Stimulated activated CD8-positive, alpha-beta memory T cell treated with anti-CD3 and anti-CD28 coated beads, Interleukin-15, amount 100 ng/mL, for 4 hours (primary cell): Measurements from ENCODE around the gene MEGF9.
"Not testable (repeated sequence)": the region's sequence is repeated elsewhere in the genome, so short reads cannot be mapped to it uniquely, and the experiment has no call there.

Experiments
- DNase-seq, 2 donors: peaks; one replicate each; pipeline ENCODE4 v3.0.0-alpha.2; 2020; ENCODE audit warnings: low read depth in 2 of 2

MEGF9 gene

DNA sequence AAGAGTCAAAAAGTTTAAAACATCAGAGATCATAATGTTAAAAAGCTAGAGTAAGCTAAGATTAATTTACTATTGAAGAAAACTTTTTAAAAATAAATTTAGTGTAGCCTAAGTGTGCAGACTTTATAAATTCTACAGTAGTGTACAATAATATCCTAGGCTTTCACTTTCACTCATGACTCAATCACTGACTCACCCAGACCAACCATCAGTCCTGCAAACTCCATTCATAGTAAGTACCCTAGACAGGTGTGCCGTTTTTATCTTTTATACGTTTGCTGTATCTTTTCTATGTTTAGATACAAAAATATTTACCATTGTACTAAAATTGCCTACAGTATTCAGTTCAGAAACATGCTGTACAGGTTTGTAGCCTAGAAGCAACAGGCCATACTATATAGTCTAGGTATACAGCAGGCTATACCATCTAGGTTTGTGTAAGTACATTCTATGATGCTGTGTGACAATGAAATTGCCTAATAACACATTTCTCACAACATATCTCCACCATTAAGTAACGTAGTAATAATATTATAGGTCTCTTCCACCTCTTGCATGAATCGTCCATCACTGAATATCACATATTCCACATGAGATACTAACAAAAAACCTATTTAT is 59.2 kb downstream of the MEGF9 start:
- DNase-seq: no peak

GRCh38 chr9:120654272-120654671 is 60.0 kb downstream of the MEGF9 start:
- DNase-seq: no peak

- no peak for DNase-seq
Observed at GRCh38 chr9:120653762-120654161, 60.5 kb downstream of the MEGF9 start.

DNA sequence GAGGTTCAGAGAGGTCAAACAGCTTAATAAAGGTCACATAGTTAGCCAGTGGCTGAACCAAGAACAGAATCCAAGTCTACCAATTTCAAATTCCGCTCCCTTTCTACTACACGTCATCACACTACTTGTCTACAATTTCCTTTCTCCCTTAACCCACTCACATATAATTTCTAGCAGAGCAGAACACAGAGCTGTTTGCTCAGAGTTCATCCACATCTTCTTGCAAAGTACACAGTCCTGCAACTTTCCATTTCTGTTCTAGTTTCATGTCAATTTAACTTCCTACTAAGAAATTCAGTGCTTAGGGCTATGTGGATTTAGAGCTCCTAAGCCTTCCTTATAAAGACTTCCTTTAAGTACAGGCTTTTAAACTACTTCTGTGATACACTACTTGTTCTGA is 61.3 kb downstream of the MEGF9 start:
- DNase-seq: no peak

DNA sequence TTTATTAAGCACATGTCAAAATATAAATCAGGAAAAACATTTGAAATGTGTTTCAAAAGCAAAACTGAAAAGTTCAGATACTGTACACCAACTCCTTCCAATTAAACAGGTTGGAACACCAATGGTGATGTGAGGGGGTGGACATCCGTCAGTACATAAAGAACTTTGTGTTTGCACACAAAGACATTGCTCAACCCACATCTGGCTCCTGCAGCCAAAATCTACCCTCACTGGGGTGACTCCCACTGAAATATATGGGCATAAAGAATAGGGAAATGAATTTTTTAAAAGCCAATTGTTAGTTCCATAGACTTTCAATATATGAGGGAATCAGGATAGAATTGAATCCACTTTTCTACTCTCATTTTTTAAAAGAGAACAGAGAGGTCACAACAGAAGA is 63.9 kb downstream of the MEGF9 start:
- no peak for DNase-seq

GRCh38 chr9:120648581-120649197 is 65.6 kb downstream of the MEGF9 start:
- DNase-seq: no peak

DNA sequence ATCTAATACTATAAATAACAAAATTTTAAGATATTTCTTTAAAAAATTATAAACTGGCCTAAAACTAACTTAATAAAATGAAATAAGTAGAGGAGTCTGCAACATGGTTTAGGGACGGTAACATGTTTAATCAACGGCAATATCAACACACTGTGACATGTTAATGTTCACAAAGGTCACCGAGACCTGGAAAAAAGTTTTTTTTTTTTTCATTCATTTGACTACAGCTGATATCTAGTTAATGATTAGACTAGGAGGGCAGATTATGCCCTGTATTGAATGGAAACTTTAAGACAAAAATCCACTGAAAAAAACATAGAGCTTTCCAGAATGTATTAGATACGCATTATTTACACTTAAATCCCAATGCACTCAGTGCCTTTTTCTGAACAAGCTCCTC is 67.3 kb downstream of the MEGF9 start:
- DNase-seq: no peak

DNA sequence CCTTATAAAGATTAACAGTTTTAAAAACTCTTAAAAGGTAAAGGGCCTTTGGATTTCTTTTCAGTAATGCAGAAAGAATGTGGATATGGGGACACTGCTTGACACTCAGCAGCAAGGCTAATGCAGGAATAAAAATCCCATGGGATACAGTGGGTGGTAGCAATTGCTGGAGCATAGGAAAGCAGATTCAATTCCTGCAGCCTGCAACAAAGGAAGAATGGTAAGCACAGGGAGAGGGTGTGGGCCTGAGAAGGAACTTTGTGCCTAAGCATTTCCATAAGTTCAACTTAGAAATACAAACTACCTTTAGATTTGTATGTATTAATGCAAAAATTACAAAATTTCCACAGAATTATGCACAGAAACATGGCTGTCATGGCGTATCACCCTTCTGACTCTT is 68.5 kb downstream of the MEGF9 start:
- no peak for DNase-seq

GRCh38 chr9:120643061-120643460 is 71.2 kb downstream of the MEGF9 start:
- DNase-seq: no peak

- DNase-seq: no peak
Observed at GRCh38 chr9:120642129-120642770, 72.0 kb downstream of the MEGF9 start.

GRCh38 chr9:120640874-120641273 is 73.4 kb downstream of the MEGF9 start:
- DNase-seq: not testable (repeated sequence)

DNA sequence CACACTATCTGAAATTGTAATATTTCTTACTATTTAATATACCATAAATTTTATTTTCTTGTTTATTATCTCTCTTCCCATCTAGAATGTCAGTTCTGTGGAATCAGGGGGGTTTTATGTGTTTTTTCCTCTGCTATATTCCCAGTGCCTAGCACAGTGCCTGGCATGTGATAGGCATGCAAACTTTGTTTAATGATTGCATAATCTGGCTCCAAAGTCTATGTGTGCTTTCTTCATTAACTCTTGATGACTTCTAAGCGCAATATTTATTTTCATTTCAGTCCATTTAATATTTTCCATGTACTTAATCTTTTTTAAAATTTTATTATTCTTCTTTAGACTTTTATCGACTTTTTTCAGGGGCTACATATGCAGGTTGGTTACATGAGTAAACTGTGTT is 73.9 kb downstream of the MEGF9 start:
- DNase-seq: no peak

DNA sequence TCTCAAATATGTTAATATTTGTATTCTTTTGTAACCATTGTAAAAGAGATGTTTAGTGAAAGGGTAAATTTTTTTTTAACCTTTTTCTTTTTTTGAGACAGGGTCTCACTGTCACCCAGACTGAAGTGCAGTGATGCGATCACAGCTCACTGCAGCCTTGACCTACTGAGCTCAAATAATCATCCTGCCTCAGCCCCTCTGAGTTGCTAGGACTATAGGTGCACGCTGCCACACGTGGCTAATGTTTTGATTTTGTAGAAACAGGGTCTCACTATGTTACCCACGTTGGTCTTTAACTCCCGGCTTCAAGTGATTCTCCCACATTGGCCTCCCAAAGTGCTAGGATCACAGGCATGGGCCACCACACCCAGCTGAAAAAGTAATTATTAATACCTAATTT is 76.4 kb downstream of the MEGF9 start:
- DNase-seq: no peak

DNA sequence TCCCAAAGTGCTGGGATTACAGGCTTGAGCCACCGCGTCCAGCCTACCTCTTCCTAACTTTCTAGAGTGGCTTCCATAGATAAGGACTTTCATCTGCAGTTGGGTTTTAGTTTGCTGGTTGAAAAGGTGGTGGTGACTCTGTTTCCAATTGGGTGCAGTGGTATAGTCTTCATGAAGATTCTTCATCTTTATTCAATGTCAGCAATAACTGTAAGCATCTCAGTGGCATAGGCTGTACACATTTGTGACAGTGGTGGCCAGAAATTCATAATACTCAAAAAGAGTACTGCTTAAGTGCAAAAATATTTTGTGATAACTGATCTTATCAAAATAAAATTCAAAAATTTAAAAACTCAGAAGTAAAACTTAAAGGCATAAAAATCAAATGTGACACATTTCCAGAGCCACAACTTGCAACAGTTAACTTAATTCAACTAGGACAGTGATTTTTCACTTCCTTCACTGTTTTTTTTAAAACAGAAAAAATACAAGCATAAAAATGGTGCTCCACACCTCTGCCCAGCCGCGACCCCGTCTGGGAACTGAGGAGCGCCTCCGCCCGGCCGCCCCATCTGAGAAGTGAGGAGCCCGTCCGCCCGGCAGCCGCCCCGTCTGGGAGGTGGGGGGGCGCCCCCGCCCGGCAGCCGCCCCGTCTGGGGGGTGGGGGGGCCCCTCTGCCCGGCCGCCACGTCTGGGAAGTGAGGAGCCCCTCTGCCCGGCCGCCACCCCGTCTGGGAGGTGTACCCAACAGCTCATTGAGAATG is 77.9 kb downstream of the MEGF9 start:
- DNase-seq: no peak

GRCh38 chr9:120635011-120635410 is 79.3 kb downstream of the MEGF9 start:
- no peak for DNase-seq

DNA sequence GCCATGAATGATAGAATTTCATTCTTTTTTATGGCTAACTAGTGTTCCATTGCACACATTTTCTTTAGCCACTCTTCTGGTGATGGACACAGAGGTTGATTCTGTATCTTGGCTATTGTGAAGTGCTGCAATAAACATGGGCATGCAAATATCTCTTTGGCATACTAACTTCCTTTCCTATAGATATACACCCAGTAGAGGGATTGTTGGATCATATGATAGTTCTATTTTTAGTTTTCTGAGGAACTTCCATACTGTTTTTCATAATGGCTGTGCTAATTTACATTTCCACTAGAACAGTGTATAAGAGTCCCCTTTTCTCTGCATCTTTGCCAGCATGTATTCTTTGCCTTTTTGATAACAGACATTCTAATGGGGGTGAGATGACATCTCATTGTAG is 83.9 kb downstream of the MEGF9 start:
- DNase-seq: no peak

GRCh38 chr9:120628925-120629497 is 85.3 kb downstream of the MEGF9 start:
- DNase-seq: not testable (repeated sequence)

GRCh38 chr9:120628207-120628924 is 85.9 kb downstream of the MEGF9 start:
- DNase-seq: no peak

DNA sequence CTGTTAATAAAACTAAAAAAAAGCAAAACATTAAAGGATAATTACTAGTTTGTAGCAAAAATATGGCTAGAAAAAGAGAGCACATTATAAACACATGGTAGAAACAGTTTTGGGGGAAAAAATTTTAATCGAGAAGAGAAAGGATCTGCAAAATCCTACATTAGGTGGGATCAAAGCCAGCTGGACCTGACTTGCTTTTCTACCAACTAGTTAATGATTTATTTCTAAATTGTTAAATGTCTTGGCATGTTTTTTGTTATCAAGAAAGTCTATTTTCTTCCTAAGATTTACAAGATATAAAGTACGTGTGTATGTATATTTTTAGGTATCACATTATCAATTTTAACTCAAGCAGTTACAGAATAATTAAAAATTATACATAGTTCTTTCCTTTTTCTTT is 87.2 kb downstream of the MEGF9 start:
- no peak for DNase-seq

DNA sequence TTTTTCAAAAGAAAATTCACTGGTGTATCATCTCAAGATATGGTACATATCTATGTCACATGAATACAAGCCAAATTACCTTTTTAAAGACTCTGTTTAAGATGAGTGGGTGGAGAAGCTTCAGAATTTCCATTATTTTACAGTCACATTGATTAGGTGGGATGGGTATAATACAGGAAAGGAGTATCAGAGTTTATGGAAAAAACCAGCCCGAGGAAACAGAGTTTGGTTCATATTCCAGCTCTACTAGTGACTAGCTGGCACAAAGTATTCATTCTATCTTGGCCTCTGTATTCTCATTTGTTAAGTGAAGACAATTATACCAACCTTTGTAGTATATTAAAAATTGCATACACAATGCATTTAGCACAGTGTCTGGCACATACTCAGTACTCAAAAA is 87.8 kb downstream of the MEGF9 start:
- no peak for DNase-seq

- no peak for DNase-seq
Observed at GRCh38 chr9:120625222-120625621, 89.0 kb downstream of the MEGF9 start.

- no peak for DNase-seq
Observed at GRCh38 chr9:120622790-120623189, 91.5 kb downstream of the MEGF9 start.
